Activated CD8-positive, alpha-beta T cell treated with anti-CD3 and anti-CD28 coated beads for 36 hours (primary cell): ENCODE data around the gene PIGS. TPM values are rescaled to one million over a fixed set of nuclear protein-coding genes. Genes with fewer than 3 reads are reported as not detected.
"Not testable (repeated sequence)": the region's sequence is repeated elsewhere in the genome, so short reads cannot be mapped to it uniquely, and the experiment has no call there.

Experiments used
- ATAC-seq: fragments of 200-7000 bp; cut with Tn5 transposase; one replicate; pipeline ENCODE4 v1.10.0; 2021; ENCODE audit warnings: mild to moderate bottlenecking, moderate library complexity
- CTCF ChIA-PET: fragments of 350-600 bp; sonication (Branson Sonifier 250); formaldehyde crosslinking; loops from one replicate; lab custom pipeline; 2021; ENCODE audit warnings: antibody characterized with exemption; lab: Charles Lee
- POLR2A ChIA-PET: fragments of 350-600 bp; sonication (Branson Sonifier 250); formaldehyde crosslinking; loops from one replicate; lab custom pipeline; 2021; ENCODE audit warnings: antibody characterized with exemption; lab: Charles Lee
- DNase-seq: peaks from one replicate; pipeline ENCODE4 v3.0.0-alpha.2; 2020
- H3K27ac Mint-ChIP-seq: one replicate; pipeline ENCODE4 v1.8.0; 2021; ENCODE audit warnings: mild to moderate bottlenecking, mixed read lengths
- H3K27me3 Mint-ChIP-seq: one replicate; pipeline ENCODE4 v1.8.0; 2021; ENCODE audit warnings: mixed read lengths
- H3K36me3 Mint-ChIP-seq: one replicate; pipeline ENCODE4 v1.8.0; 2021; ENCODE audit warnings: low read depth, mixed read lengths
- H3K4me1 Mint-ChIP-seq: one replicate; pipeline ENCODE4 v1.8.0; 2021; ENCODE audit warnings: low read depth, mixed read lengths
- H3K4me3 Mint-ChIP-seq: one replicate; pipeline ENCODE4 v1.8.0; 2021; ENCODE audit warnings: mild to moderate bottlenecking, moderate library complexity, mixed read lengths
- H3K9me3 Mint-ChIP-seq: one replicate; pipeline ENCODE4 v1.8.0; 2021; ENCODE audit warnings: mixed read lengths
- intact Hi-C: fragments of 100-400 bp; cut with micrococcal nuclease; formaldehyde crosslinking; loops from one replicate; pipeline ENCODE4 v1.10.0; 2022
- total RNA-seq, 2 experiments: library from RNA; stranded (reverse); gene quantifications; one replicate each; pipeline ENCODE4 v1.2.3, GENCODE V29; 2021
- TF ChIP-seq, protein P1 (sequence below): fragments of 200-600 bp; IDR thresholded peaks from one replicate; pipeline ENCODE4 v1.8.0; 2022; ENCODE audit warnings: antibody characterized with exemption, mild to moderate bottlenecking

PIGS gene
- total RNA-seq, 2 experiments from 2014 or later: 33.8 to 36.9 TPM

- no peaks in the 10 kb centered on the region for H3K4me1 Mint-ChIP-seq
- no peaks in the 10 kb centered on the region for H3K9me3 Mint-ChIP-seq
- H3K36me3 Mint-ChIP-seq: no peaks in the 10 kb centered on the region
- no peaks in the 10 kb centered on the region for H3K27me3 Mint-ChIP-seq
- H3K4me3 Mint-ChIP-seq: no peak overlapping the region
- H3K27ac Mint-ChIP-seq: no peak overlapping the region
- no peak for DNase-seq
- intact Hi-C loops: no loop called here
- TF ChIP-seq, protein P1, sequence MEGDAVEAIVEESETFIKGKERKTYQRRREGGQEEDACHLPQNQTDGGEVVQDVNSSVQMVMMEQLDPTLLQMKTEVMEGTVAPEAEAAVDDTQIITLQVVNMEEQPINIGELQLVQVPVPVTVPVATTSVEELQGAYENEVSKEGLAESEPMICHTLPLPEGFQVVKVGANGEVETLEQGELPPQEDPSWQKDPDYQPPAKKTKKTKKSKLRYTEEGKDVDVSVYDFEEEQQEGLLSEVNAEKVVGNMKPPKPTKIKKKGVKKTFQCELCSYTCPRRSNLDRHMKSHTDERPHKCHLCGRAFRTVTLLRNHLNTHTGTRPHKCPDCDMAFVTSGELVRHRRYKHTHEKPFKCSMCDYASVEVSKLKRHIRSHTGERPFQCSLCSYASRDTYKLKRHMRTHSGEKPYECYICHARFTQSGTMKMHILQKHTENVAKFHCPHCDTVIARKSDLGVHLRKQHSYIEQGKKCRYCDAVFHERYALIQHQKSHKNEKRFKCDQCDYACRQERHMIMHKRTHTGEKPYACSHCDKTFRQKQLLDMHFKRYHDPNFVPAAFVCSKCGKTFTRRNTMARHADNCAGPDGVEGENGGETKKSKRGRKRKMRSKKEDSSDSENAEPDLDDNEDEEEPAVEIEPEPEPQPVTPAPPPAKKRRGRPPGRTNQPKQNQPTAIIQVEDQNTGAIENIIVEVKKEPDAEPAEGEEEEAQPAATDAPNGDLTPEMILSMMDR: no peak
- ChIA-PET POLR2A (interaction anchor here (0.6 kb wide), 1 partner anchor 14 kb away, joined by 4 read pairs; no protein-coding TSS in a partner anchor), CTCF (no interaction called here)
- ATAC-seq: no peak
These were observed 44.1 kb downstream of the PIGS start for GRCh38 chr17:28527181-28527681.

DNA sequence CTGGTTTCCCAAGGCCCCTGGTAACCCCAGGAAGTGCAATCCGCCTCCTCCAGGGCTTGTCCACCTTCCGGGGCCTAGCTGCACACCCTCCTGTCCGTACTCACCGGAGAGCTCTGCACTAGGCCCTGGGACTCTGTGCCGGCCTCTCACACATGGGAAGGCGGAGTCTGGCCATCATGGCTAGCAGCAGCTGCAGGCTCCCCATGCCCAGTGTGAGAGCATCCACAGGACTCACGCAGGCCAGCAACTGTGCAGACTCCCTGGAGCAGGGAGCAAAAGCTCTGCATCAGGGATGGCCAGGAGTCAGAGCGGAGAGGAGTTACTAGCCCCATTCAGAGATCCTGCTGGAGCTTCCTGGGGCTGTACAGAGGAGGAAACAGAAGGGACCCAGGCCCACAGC lies 44.9 kb downstream of the PIGS start:
- Mint-ChIP-seq H3K4me3 (no peak overlapping the region), H3K27ac (no peak overlapping the region), H3K4me1 (no peaks in the 10 kb centered on the region), H3K36me3 (no peaks in the 10 kb centered on the region), H3K9me3 (no peaks in the 10 kb centered on the region), H3K27me3 (no peaks in the 10 kb centered on the region)
- ChIA-PET CTCF (interaction anchor here (1.6 kb wide), 1 partner anchor 23 kb away, joined by 6 read pairs; no protein-coding TSS in a partner anchor), POLR2A (no interaction called here)
- intact Hi-C loops: no loop called here
- ATAC-seq: no peak
- no peak for DNase-seq
- TF ChIP-seq, protein P1: no peak

- intact Hi-C loops: no loop called here
- no peaks in the 10 kb centered on the region for H3K36me3 Mint-ChIP-seq
- H3K9me3 Mint-ChIP-seq: no peaks in the 10 kb centered on the region
- TF ChIP-seq, protein P1: no peak
- no peak for DNase-seq
- H3K4me3 Mint-ChIP-seq: no peak overlapping the region
- CTCF ChIA-PET: no interaction called here
- H3K27ac Mint-ChIP-seq: no peak overlapping the region
- no peaks in the 10 kb centered on the region for H3K4me1 Mint-ChIP-seq
- no peak for ATAC-seq
- H3K27me3 Mint-ChIP-seq: no peaks in the 10 kb centered on the region
- POLR2A ChIA-PET: no interaction called here
These were observed 46.6 kb downstream of the PIGS start for GRCh38 chr17:28524476-28525424.

- intact Hi-C loops: no loop called here
- Mint-ChIP-seq H3K4me1 (no peaks in the 10 kb centered on the region), H3K36me3 (no peaks in the 10 kb centered on the region), H3K9me3 (no peaks in the 10 kb centered on the region), H3K27ac (no peak overlapping the region), H3K4me3 (no peak overlapping the region), H3K27me3 (no peaks in the 10 kb centered on the region)
- DNase-seq: no peak
- ATAC-seq: no peak
- ChIA-PET CTCF (no interaction called here), POLR2A (no interaction called here)
- TF ChIP-seq, protein P1: no peak
These were observed 47.4 kb downstream of the PIGS start for GRCh38 chr17:28523876-28524275.

DNA sequence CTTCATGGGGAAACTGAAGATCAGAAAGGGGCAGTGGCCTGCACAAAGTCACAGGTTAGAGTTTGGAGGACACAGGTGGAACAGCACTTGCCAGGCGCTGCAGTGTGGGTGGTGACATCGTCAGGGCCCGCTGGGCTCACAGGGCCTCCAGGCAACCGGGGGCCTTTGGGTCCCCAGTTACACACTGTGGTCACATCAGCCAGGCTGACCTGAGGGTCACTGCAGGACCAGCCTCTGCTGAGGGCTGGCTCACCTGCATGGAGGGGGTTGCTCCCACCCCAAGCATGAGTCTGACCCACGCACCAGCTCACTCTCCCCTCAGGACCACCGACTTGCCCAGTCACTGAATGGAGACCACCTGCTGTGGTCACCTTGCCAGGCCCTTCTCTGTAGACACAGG lies 48.1 kb downstream of the PIGS start:
- DNase-seq (no peak), ATAC-seq (no peak)
- Mint-ChIP-seq H3K36me3 (no peaks in the 10 kb centered on the region), H3K9me3 (no peaks in the 10 kb centered on the region), H3K4me1 (no peaks in the 10 kb centered on the region), H3K4me3 (no peak overlapping the region), H3K27me3 (no peaks in the 10 kb centered on the region), H3K27ac (no peak overlapping the region)
- TF ChIP-seq, protein P1: no peak
- intact Hi-C loops: no loop called here
- CTCF ChIA-PET: no interaction called here
- POLR2A ChIA-PET: no interaction called here

- H3K9me3 Mint-ChIP-seq, POLR2A ChIA-PET, H3K4me3 Mint-ChIP-seq, H3K36me3 Mint-ChIP-seq, H3K27me3 Mint-ChIP-seq, intact Hi-C loops, DNase-seq, ATAC-seq, CTCF ChIA-PET, H3K4me1 Mint-ChIP-seq, H3K27ac Mint-ChIP-seq: not testable (repeated sequence)
These were observed 49.0 kb downstream of the PIGS start for GRCh38 chr17:28522281-28522680.
